ENCODE data around the gene FGFR2. TPM values are rescaled to one million over a fixed set of nuclear protein-coding genes. Genes with fewer than 3 reads are reported as not detected.

The FGFR2 gene
- polyA plus RNA-seq, 1 experiment = not detected

DNA sequence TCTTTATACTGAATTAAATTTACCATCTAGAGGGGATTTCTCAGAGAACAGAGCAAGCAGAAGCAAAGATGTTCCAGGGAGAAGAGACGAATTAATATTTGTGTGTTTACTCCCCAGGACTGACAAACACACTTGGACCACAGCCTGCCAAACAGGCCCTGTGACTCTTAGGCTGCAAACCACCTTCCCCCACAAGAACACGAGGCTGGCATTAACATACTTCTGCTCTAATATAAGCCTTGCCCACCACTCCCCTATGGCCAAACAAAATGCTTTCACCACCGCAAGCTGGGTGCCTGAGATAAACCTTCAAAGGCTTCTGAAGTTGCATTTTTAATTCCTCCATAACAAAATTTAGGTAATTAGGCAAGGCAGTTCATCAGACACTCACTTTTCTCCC lies 88.4 kb downstream of the FGFR2 start:
- ChIA-PET POLR2A (no interaction called here), CTCF (no interaction called here)
- H3K4me3 ChIP-seq (ENCODE audit: low read depth, low read length) = no peak overlapping the region
- no peak for DNase-seq (ENCODE audit: low read depth, low spot score)
- no peak overlapping the region for H3K27ac ChIP-seq (ENCODE audit: low read depth, low read length)
- TF ChIP-seq, protein P1, sequence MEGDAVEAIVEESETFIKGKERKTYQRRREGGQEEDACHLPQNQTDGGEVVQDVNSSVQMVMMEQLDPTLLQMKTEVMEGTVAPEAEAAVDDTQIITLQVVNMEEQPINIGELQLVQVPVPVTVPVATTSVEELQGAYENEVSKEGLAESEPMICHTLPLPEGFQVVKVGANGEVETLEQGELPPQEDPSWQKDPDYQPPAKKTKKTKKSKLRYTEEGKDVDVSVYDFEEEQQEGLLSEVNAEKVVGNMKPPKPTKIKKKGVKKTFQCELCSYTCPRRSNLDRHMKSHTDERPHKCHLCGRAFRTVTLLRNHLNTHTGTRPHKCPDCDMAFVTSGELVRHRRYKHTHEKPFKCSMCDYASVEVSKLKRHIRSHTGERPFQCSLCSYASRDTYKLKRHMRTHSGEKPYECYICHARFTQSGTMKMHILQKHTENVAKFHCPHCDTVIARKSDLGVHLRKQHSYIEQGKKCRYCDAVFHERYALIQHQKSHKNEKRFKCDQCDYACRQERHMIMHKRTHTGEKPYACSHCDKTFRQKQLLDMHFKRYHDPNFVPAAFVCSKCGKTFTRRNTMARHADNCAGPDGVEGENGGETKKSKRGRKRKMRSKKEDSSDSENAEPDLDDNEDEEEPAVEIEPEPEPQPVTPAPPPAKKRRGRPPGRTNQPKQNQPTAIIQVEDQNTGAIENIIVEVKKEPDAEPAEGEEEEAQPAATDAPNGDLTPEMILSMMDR (IDR thresholded peaks at IDR 0.05; ENCODE audit: low read depth, low read length) = no peak
- H3K9me3 ChIP-seq (ENCODE audit: control insufficient read depth, insufficient read depth, low read length) = peaks cover 56% of the 10 kb centered on the region
- no peaks in the 10 kb centered on the region for H3K27me3 ChIP-seq (ENCODE audit: control insufficient read depth, insufficient read depth, low read length)

- no peak overlapping the region for H3K27ac ChIP-seq (ENCODE audit: low read depth, low read length)
- TF ChIP-seq, protein P1 (IDR thresholded peaks at IDR 0.05; ENCODE audit: low read depth, low read length) = no peak
- ChIA-PET CTCF (no interaction called here), POLR2A (no interaction called here)
- no peak overlapping the region for H3K4me3 ChIP-seq (ENCODE audit: low read depth, low read length)
- no peaks in the 10 kb centered on the region for H3K27me3 ChIP-seq (ENCODE audit: control insufficient read depth, insufficient read depth, low read length)
- no peak for DNase-seq (ENCODE audit: low read depth, low spot score)
- peaks cover 59% of the 10 kb centered on the region for H3K9me3 ChIP-seq (ENCODE audit: control insufficient read depth, insufficient read depth, low read length)
Measured at GRCh38 chr10:121509112-121509511, 89.1 kb downstream of the FGFR2 start.

DNA sequence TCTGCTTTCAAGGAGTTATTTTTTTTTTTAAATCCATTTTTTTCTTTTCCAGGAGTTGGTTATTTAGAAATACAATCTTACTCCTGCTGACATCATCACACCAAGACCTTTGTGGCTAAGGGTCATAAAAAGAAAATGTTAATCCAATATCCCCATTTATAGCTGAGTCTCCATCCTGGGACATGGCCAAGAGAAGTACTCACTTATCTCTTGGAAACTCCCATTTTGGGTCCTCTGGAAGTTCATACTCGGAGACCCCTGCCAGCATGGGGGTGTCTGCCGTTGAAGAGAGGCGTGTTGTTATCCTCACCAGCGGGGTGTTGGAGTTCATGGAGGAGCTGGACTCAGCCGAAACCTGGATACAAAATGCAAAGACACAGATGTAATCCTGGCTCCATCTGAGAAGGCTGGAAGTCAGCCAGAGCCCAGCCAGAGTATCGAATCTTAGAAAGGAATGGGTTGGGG lies 94.6 kb downstream of the FGFR2 start:
- no peak overlapping the region for H3K27ac ChIP-seq (ENCODE audit: low read depth, low read length)
- no peaks in the 10 kb centered on the region for H3K27me3 ChIP-seq (ENCODE audit: control insufficient read depth, insufficient read depth, low read length)
- TF ChIP-seq, protein P1 (IDR thresholded peaks at IDR 0.05; ENCODE audit: low read depth, low read length) = no peak
- no peak for DNase-seq (ENCODE audit: low read depth, low spot score)
- ChIA-PET POLR2A (no interaction called here), CTCF (no interaction called here)
- H3K9me3 ChIP-seq (ENCODE audit: control insufficient read depth, insufficient read depth, low read length) = peaks cover 48% of the 10 kb centered on the region
- H3K4me3 ChIP-seq (ENCODE audit: low read depth, low read length) = no peak overlapping the region

DNA sequence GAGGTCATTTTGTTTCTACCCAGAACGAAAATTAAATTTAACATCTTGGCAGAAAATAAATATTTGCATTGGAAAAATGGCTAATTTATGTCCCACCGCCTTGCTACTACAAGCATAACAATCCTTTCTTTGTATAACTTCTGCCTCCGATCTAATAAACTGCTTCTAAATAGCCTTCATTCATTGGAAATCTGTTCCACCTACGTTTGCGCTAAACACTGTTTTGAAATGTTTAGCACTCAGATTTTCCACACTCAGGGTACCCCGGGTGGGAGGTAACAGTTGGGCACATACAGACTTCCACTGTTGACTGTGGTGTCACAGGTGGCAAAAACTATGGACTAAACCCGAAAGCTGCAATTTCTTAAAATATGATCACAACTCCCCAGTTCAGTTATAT lies 96.4 kb downstream of the FGFR2 start:
- H3K27me3 ChIP-seq (ENCODE audit: control insufficient read depth, insufficient read depth, low read length) = no peaks in the 10 kb centered on the region
- ChIA-PET POLR2A (no interaction called here), CTCF (no interaction called here)
- TF ChIP-seq, protein P1 (IDR thresholded peaks at IDR 0.05; ENCODE audit: low read depth, low read length) = no peak
- no peak overlapping the region for H3K27ac ChIP-seq (ENCODE audit: low read depth, low read length)
- H3K9me3 ChIP-seq (ENCODE audit: control insufficient read depth, insufficient read depth, low read length) = peaks cover 42% of the 10 kb centered on the region
- no peak overlapping the region for H3K4me3 ChIP-seq (ENCODE audit: low read depth, low read length)
- no peak for DNase-seq (ENCODE audit: low read depth, low spot score)

DNA sequence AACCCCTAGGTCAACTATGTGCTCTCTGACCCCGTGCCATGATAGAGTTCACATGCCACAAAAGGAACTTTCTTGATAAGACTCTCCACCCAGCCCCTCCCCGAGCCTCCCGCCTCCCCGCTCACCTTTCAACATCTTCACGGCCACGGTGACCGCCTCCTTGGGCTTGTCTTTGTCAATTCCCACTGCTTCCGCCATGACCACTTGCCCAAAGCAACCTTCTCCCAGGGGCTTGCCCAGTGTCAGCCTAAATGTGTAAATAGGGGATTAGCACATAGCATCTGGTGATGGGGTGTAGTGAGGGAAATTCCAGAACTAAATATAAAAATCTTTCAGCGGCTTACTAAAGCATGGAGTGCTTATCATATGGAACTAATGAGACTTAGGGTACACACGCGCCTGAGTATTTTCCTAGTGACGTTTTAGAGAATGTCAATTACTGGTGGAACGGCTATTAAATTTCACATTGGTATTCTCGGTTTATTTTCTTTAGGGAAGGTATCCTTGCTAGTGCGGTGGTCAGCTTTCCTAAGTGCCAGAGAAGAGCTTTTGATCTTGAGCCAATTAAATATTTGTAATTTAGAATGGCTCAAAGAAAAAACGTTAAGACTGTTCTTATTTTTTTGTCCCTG lies 97.4 kb downstream of the FGFR2 start:
- H3K27me3 ChIP-seq (ENCODE audit: control insufficient read depth, insufficient read depth, low read length) = no peaks in the 10 kb centered on the region
- no peak overlapping the region for H3K4me3 ChIP-seq (ENCODE audit: low read depth, low read length)
- ChIA-PET CTCF (no interaction called here), POLR2A (no interaction called here)
- H3K9me3 ChIP-seq (ENCODE audit: control insufficient read depth, insufficient read depth, low read length) = peaks cover 38% of the 10 kb centered on the region
- DNase-seq (ENCODE audit: low read depth, low spot score) = no peak
- TF ChIP-seq, protein P1 (IDR thresholded peaks at IDR 0.05; ENCODE audit: low read depth, low read length) = no peak
- no peak overlapping the region for H3K27ac ChIP-seq (ENCODE audit: low read depth, low read length)
